CD4-positive, alpha-beta T cell treated with Interleukin-15 for 4 hours (primary cell): ENCODE measurements around the gene F2.

Experiments used
- DNase-seq: peaks from one replicate; pipeline ENCODE4 v3.0.0-alpha.2; 2020; ENCODE audit warnings: low spot score

F2 gene

GRCh38 chr11:46718155-46719019 lies 626 bp upstream of the F2 start:
- no peak for DNase-seq

GRCh38 chr11:46719543-46720218 lies 668 bp downstream of the F2 start:
- DNase-seq, result no peak

- no peak for DNase-seq
These were observed 2.3 kb downstream of the F2 start for GRCh38 chr11:46721286-46721685.

- no peak for DNase-seq
These were observed 3.7 kb downstream of the F2 start for GRCh38 chr11:46722566-46723358.

- no peak for DNase-seq
These were observed 4.3 kb downstream of the F2 start for GRCh38 chr11:46723359-46723680.

GRCh38 chr11:46724088-46724487 lies 5.1 kb downstream of the F2 start:
- no peak for DNase-seq

- no peak for DNase-seq
These were observed 6.6 kb downstream of the F2 start for GRCh38 chr11:46725338-46726205.

GRCh38 chr11:46726206-46726862 lies 7.3 kb downstream of the F2 start:
- DNase-seq, result no peak

GRCh38 chr11:46727952-46728658 lies 9.1 kb downstream of the F2 start:
- no peak for DNase-seq

- DNase-seq, result no peak
These were observed 9.6 kb downstream of the F2 start for GRCh38 chr11:46728659-46729040.

- no peak for DNase-seq
These were observed 10.4 kb downstream of the F2 start for GRCh38 chr11:46729110-46730027.

- DNase-seq, result no peak
These were observed 12.5 kb downstream of the F2 start for GRCh38 chr11:46731545-46731944.

GRCh38 chr11:46733234-46733633 lies 14.2 kb downstream of the F2 start:
- no peak for DNase-seq

- no peak for DNase-seq
These were observed 17.1 kb downstream of the F2 start for GRCh38 chr11:46736146-46736545.

GRCh38 chr11:46736615-46737014 lies 17.6 kb downstream of the F2 start:
- no peak for DNase-seq

- DNase-seq, result no peak
These were observed 18.7 kb downstream of the F2 start for GRCh38 chr11:46737699-46738098.

GRCh38 chr11:46738887-46739286 lies 19.9 kb downstream of the F2 start:
- DNase-seq, result no peak

- DNase-seq, result no peak
These were observed 22.8 kb downstream of the F2 start for GRCh38 chr11:46741600-46742484.

- DNase-seq, result no peak
These were observed 24.0 kb downstream of the F2 start for GRCh38 chr11:46743043-46743442.
